GM12892 (cell line): Measurements from ENCODE around the gene MEF2B.
A peak's percentile ranks its signal among the peaks of the same experiment; 100 is the strongest.
"Not testable (repeated sequence)": the region's sequence is repeated elsewhere in the genome, so short reads cannot be mapped to it uniquely, and the experiment has no call there.

ENCODE experiments used
- DNase-seq: peaks from one replicate; pipeline ENCODE4 v3.0.0; 2011; ENCODE audit not compliant: insufficient read length
- FAIRE-seq: peaks from 2 replicates; lab custom pipeline; 2011; peaks lifted over from hg19 to GRCh38; lab: Jason Lieb, UNC
- POLR2A ChIP-seq: IDR thresholded peaks from 2 replicates; pipeline ENCODE4 v1.6.1; 2011; ENCODE audit warnings: low read depth, low read length, control low read depth
- POLR2AphosphoS5 ChIP-seq: IDR thresholded peaks from 2 replicates; pipeline ENCODE4 v1.6.1; 2011; ENCODE audit warnings: low read depth, low read length, control low read depth
- TAF1 ChIP-seq: IDR thresholded peaks from 2 replicates; pipeline ENCODE4 v1.6.1; 2011; ENCODE audit warnings: low read depth, mild to moderate bottlenecking, control low read depth, low read length, borderline replicate concordance

The MEF2B gene

DNA sequence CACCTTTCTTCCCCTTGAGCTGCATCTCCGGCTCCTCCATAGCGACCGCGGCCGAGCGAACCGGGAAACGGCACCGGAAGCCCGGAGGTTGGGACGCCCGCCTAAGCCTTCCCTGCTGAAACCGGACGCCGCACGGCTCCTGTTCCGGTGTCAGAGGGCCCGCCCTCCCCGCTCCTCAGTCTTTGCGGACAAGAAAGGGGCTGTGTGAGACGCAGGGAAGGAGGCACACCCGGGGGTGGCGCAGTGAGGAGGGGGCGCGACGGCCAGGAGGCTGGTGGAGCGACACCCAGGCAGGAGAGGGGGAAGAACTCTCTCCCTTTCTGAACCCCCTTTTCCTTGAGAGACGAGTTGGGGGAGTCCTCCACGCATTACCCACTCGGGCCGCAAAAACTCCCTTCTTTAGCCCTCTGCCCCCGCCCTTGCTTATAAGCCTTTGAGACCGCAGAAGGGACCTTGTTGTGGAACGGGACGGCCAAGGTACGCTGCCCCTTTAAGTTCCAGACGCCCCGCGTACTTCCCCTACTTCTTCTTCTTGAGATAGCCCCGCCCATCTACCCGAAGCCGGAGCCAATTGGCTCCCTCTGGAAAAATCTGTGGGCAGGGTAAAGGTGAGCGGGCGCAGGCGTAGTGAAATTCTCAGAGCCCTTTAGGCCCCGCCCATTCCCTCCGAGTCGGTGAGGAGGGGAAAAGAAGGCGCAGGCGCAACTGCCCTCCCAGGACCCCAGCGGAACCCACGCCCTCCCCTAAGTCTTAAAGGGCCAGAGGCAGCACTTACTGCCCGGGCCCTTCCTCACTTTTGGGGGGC, 22.2 kb upstream of the MEF2B start, which contains the start of the genes BORCS8 and RFXANK:
TSS of gene BORCS8 (minus strand) at position 75 of the 805 bp plus-strand sequence. CDS start at position 40, 35 bp downstream.
TSS of gene RFXANK (plus strand) at position 181 of the 805 bp plus-strand sequence. CDS start 1,689 bp downstream, outside the sequence.
- peak; percentile 96 for DNase-seq
- peak; percentile 82; the same call in 1 of the 2 replicates for TF ChIP-seq POLR2AphosphoS5
- peak; percentile 78 for TF ChIP-seq POLR2A
- TF ChIP-seq TAF1 = peak; percentile 94
- FAIRE-seq = peak; percentile 99

DNA sequence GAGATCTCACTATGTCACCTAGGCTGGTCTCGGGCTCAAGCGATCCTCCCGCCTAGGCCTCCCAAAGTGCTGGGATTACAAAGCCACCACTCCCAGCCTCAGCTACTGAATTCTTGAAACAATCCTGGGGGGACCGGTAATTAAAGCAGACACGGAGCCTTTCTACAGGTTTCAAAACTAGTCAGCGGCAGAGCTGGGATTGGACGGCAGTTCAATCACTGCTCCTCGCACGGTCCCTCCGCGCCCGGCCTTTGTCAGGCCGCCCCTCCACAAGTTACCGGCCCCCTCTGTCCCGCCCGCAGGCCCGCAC, 21.7 kb upstream of the MEF2B start:
- FAIRE-seq (no peak), DNase-seq (no peak)
- TF ChIP-seq TAF1 (no peak), POLR2A (no peak), POLR2AphosphoS5 (no peak)

GRCh38 chr19:19186742-19187141, 16.7 kb upstream of the MEF2B start:
- no peak for TF ChIP-seq TAF1
- TF ChIP-seq POLR2AphosphoS5 = no peak
- no peak for TF ChIP-seq POLR2A
- DNase-seq (no peak), FAIRE-seq (no peak)

DNA sequence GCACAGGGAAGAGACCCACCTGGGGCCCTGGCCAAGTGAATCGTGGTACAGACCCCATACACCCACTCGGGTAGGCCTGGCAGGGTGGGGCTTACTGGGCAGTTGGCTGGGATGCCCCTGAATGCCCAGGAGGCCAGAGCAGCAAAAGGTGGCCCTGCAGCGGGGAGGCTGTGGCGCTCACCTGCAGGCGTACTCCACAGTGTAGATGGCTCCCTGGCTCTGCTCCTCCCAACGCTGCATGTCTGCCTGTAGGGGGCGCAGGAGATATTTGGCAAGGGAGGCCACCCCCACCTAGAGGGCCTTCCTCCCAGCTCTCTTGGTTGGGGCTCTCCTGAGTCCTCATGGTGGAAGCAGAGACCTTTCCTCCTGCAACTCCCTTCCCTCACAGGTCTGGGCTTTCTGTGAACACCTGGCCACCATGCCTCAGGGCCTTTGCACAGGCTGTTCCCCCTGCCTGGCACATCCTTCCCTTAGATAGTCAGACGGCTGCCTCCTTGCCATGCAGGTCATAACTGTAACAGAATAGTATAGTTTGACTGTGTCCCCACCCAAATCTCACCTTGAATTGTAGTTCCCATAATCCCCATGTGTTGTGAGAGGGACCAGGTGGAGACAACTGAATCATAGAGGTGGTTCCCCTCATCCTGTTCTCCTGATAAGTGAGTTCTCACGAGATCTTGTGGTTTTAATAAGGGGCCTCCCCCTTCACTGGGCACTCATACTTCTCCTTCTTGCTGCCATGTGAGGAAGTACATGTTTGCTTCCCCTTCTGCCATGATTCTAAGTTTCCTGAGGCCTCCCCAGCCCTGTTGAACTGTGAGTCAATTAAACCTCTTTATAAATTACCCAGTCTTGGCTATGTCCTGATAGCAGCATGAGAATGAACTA, 16.0 kb upstream of the MEF2B start:
- DNase-seq (no peak), FAIRE-seq (peak; percentile 48)
- TF ChIP-seq TAF1 = no peak

DNA sequence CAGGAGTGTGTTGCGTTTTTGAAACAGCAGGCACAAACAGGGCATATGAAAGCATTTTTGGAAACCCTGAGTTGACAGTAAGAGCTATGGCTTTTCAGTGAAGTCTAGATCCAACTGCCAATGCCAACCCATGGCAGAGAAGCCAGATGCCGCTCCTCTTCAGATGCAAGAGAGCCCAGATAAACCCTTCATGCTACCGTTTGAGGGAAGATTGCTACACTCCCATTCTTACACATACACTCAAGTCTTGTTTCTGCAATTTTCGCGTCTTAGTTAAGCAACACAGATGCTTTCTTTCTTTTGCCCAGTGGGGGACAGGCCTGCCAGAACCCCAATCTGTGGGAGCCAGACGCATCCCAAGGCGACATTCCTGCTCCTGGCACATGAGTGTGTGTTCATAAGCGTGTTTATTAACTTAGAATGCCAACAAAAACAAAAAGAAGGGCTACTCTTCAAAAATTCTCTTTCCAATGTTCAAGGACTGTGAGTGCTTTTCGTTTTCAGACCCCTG, 11.5 kb upstream of the MEF2B start:
- FAIRE-seq = no peak
- TF ChIP-seq POLR2AphosphoS5 (no peak), TAF1 (no peak), POLR2A (no peak)
- no peak for DNase-seq

DNA sequence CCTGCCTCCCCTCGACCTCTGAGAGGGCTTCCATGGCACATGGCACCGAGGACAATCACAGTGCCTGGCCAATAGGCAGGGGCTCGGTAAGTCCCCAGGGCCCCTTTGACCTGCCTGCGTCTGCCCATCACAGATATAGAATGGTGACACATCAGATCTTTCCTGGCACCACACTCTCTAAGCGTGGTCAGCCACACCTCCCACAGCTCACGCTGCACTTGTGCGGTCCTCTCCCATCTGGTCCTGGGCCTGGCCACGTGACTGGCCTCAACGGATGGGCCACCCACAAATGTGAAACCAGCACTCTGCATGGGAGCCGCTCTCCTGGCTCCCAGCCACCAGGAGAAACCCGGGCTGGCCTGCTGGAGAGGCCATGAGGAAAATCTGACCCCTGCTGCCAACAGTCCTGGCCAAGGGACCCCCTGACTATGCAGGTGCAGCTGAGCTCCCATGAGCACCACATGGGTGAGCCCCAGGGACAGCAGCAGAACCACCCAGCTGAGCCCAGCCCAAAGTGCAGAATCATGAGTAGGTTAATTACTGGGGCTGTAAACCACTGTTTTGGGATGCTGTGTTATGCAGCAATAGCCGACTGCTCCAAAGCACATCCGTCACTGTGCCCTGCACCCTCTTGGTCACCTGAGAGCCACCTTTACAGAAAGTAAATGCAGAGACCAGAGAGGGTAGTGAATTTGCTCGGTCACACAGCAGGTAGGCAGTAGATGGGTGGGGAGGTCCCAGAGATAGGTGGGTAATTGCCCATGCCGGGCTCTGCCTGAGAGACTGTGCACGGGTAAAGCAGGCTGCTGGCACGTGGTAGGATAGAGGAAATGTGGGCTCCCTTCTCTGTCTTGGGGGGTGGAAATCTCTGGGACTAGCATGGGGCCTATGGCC, 9.7 kb upstream of the MEF2B start:
- DNase-seq (no peak), FAIRE-seq (no peak)

GRCh38 chr19:19176950-19177349, 6.9 kb upstream of the MEF2B start:
- FAIRE-seq = no peak
- no peak for TF ChIP-seq POLR2A
- TF ChIP-seq TAF1 = no peak
- no peak for TF ChIP-seq POLR2AphosphoS5
- no peak for DNase-seq

More for the DNA sequence above, 9.7 kb upstream of the MEF2B start:
- TF ChIP-seq TAF1 (no peak), POLR2A (no peak), POLR2AphosphoS5 (no peak)

DNA sequence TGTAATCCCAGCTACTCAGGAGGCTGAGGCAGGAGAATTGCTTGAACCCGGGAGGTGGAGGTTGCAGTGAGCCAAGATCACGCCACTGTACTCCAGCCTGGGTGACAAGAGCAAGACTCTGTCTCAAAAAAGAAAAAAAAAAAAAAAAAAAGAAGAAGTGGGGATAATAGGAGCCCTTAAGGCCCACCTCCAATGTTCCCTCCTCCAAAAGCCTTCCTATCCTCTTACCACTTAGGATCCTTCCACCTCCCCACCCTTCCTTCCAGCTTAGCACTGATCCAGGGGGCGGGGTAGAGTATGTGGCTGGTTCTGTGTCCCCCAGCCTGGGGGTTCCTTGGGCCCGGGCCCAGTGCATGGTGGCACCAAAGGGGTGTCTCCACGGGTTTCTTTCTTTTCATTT, 3.2 kb upstream of the MEF2B start:
- DNase-seq, FAIRE-seq: not testable (repeated sequence)

- DNase-seq = no peak
Measured at GRCh38 chr19:19171821-19172532, 1.9 kb upstream of the MEF2B start.

DNA sequence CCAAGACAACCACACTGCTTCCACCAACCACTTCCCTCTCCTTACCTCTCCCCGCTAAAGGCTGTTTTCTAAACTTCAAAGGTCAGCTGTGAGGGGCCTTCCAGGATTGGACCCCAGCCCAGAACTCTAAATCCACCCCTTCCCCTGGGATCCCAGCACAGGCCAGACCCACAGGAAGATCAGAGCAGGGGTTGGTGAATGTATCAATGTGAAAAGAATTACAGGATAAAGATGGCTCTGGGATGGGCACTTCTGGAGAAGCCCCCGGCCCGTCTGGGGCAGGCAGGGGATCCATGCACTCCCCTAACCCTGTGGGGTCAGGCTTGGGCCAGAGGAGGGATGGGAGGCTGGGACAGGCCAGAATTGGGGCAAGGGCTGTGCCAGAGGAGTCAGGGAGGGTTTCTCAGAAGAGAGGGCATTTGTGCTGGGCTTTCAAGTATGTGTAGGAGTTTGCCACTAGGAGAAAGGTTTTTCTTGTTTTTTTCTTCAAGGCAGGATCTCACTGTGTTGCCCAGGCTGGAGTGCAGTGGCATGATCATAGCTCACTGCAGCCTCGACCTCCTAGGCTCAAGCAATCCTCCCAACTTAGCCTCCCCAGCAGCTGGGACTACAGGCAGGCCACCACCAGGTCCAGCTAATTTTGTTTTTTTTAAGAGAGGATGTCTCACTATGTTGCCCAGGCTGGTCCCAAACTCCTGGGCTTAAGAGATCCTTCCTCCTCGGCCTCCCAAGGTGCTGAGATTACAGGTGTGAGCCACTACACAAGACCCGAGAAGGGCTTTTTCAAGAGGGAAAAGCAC, 1.0 kb upstream of the MEF2B start:
- TF ChIP-seq POLR2A = no peak
- DNase-seq (no peak), FAIRE-seq (no peak)

More at GRCh38 chr19:19171821-19172532, 1.9 kb upstream of the MEF2B start:
- no peak for FAIRE-seq
- TF ChIP-seq TAF1 (no peak), POLR2A (no peak), POLR2AphosphoS5 (no peak)
